NCI-H1417 (cell line): ENCODE results near the gene MTA3.
A peak's percentile ranks its signal among the peaks of the same experiment; 100 is the strongest.
"Not testable (repeated sequence)": the region's sequence is repeated elsewhere in the genome, so short reads cannot be mapped to it uniquely, and the experiment has no call there.

Experiments used
- DNase-seq, 3 experiments: peaks; one replicate each; lab custom pipeline; 2025; lab: John Stamatoyannopoulos, UW

MTA3 gene

DNA sequence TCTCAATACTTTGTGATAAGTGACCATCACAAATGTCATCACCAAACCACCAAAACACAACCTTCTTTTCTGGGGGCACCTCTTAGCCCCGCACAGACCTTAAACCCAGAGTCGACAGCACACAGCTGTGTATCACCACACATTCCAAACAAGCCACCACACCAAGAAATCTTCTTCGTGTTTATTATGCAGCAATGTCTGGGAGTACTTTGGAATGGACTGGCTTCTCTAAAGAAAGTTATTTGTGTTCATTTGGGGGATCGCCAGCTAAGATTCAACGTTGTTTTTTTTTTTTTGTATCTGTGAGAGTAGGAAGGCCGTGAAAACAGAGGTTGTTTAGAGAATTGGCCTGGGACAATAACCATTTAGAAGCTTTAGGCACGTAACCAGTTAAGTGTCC lies 1.1 kb upstream of the MTA3 start:
- DNase-seq, result no peak

- DNase-seq, result peak; percentile 43 to 85 (median 78)
Measured at GRCh38 chr2:42567806-42568400, 529 bp upstream of the MTA3 start.

DNA sequence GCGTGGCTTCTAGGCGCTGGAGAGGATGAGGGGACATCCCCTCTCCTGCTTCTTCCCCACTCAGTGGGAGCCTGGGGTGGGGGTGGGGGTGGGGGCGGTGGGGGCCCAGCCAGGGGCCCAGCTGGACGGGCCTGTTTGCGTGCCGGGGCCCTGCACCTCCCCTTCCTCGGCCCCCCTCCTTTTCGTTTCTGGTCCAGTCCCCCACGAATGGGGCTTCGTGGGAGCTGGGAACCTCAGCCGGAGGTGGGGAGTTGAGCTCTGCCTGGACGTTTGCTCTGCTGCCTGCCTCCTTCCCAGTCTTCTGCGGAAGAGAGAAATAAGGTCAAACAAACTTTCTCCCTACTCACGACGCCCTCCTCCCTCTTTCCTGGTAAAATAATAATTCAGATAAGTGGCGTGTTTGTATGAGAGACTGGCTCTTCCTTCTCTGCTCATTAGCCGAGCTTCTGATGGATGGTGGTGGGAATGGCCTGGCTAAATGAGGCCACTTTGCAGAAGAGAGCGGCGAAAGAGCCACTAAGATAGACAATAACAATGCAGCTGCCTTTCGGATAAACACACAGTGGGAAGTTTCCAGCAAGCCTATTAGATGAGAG lies 782 bp downstream of the MTA3 start:
- peak; percentile 57 to 90 (median 70) for DNase-seq

- DNase-seq, result peak in 2 of 3 experiments; percentile 52 to 75
Measured at GRCh38 chr2:42569883-42570282, 1.5 kb downstream of the MTA3 start.

DNA sequence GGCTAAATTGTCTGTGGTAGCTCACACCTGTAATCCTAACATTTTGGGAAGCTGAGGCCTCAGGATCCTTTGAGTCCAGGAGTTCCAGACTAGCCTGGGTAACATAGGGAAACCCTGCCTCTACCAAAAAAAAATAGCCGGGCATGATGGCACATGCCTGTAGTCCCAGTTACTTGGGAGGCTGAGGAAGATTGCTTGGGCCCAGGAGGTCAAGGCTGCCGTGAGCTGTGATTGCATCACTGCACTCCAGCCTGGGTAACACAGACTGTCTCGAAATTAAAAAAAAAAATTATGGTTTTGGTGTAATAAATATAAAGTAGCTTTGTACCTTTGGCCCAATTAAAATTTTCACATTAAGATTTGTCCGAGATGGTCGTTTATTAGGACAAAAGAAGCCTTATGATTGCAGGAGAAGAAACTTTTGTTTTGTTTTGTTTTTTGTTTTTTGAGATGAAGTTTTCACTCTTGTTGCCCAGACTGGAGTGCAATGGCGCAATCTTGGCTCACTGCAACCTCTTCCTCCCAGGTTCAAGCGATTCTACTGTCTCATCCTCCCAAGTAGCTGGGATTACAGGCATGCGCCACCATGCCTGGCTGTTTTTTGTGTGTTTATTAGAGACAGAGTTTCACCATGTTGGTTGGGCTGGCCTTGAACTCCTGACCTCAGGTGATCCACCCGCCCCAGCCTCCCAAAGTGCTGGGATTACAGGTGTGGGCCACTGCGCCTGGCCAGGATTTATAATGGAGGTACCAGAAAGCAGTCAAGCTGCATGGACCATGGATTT lies 4.1 kb downstream of the MTA3 start:
- no peak for DNase-seq

- no peak for DNase-seq
Measured at GRCh38 chr2:42573256-42573655, 4.8 kb downstream of the MTA3 start.

DNA sequence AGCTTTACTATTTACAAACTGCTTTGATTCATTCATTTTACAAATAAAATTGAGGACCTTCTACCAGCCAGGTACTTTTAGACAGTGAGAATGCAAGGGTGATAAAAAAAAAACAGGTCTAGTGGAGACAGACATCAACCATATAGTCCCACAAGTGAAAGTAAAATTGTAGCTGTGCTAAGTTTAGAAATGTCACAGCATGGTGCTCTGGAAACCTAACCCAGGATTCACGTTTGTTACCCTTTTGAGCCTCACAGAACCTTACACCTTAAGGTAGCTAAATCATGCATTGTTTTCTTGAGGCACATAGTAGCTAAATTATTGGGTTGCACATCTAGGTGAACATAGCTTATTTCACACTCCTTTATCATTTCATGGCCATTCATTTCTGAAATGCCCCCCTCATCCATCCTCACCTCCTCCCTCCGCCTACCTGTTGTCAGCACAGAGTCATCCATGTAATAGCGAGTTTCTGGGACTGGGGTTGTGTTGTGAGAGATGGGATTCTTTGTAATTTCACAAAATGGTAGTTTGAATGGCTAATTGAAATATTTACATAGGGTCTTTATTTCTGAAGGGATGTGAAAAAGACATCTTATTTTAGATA lies 7.1 kb downstream of the MTA3 start:
- no peak for DNase-seq

DNA sequence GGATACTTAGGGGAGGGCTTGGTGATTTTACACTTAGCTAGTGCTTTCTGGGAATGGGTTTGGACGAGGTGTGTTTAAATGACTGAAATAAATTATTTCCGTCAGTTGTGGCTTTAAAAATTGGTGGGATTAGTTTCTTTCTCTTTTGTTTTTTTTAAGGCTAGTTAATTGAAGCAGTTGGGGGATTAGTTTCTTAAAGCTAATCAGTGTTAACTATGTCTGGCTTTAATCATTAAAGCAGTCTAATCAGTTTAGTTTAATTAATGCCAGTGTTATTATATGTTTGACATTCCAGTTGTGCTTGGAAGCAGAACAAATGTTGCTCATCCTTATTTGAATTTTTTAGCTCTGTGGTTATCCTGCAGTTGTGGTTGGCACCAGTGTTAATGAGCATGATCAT lies 10.2 kb downstream of the MTA3 start:
- DNase-seq, result no peak

DNA sequence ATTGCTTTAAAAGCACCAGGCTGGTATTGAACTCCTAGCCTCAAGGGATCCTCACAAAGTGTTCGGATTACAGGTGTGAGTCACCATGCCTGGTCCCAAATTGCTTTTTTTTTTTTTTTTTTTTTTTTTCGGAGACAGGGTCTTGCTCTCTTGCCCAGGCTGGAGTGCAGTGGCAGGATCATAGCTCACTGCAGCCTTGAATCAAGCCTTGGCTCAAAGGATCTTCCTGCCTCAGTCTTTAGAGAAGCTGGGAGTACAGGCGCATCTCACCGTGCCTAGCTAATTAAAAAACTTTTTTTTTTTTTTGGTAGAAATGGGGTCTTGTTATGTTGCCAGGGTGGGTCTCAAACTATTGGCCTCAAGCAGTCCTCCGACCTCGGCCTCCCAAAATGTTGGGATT lies 12.8 kb downstream of the MTA3 start:
- DNase-seq, result no peak

GRCh38 chr2:42584628-42585027 lies 16.2 kb downstream of the MTA3 start:
- DNase-seq, result not testable (repeated sequence)

- no peak for DNase-seq
Measured at GRCh38 chr2:42585779-42586178, 17.3 kb downstream of the MTA3 start.

DNA sequence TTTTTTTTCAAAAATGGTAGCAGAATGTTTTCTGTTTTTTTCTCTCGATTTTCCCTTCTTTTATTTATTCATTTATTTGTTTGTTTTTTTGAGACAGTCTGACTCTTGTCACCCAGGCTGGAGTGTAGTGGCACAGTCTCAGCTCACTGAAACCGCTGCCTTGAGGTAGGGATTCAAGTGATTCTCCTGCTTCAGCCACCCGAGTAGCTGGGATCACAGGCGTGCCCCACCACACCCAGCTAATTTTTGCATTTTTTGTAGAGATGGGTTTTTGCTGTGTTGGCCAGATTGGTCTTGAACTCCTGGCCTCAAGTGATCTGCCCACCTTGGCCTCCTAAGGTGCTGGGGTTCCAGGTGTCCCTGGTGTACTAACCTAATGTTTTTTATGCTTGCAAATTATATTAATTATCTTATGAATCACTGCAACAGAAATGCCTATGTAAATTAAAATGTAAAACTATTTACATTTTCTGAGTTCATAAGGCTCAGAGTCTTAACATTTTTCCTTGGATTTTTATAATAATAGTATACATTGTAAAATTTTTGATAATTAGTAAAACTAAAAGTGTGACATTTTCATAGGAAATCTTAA lies 19.2 kb downstream of the MTA3 start:
- DNase-seq, result no peak

- no peak for DNase-seq
Measured at GRCh38 chr2:42588121-42588520, 19.7 kb downstream of the MTA3 start.

- DNase-seq, result no peak
Measured at GRCh38 chr2:42590176-42590575, 21.7 kb downstream of the MTA3 start.

DNA sequence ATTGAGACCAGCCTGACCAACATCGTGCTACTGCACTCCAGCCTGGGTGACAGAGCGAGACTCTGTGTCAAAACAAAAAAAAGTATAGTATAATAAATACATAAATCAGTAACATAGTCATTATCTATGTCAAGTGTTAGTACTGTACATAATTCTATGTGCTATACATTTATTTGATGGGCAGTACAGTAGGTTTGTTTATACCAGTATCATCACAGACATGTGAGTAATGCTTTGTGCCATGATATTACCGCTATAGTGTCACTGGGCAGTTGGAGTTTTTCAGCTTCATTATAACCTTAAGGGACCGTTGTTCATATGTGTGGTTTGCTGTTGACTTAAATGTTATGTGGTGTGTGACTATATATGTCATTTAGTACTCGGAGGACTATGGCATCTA lies 24.9 kb downstream of the MTA3 start:
- DNase-seq, result peak in 1 of 3 experiments; percentile 46

GRCh38 chr2:42598656-42599055 lies 30.2 kb downstream of the MTA3 start:
- DNase-seq, result no peak

GRCh38 chr2:42601076-42601475 lies 32.6 kb downstream of the MTA3 start:
- no peak for DNase-seq

- DNase-seq, result peak in 2 of 3 experiments; percentile 10 to 62
Measured at GRCh38 chr2:42602218-42602875, 33.9 kb downstream of the MTA3 start.

DNA sequence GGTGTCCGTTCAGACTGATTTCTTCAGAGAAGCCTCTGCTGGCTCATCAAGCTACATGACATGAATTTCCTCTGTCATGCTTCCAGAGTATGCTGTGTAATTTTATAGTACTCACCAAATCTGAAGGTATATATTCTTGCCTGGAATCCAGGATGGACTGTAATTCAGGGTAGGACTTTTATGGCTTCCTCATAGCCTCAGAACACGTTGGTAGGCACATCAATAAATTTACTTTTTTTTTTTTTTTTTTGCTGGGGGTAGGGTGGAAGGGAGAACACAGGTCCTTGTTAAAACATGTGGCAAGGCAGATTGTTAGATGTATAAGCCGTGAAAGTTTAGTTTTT lies 34.4 kb downstream of the MTA3 start:
- no peak for DNase-seq

GRCh38 chr2:42604341-42604867 lies 36.0 kb downstream of the MTA3 start:
- DNase-seq, result not testable (repeated sequence)

DNA sequence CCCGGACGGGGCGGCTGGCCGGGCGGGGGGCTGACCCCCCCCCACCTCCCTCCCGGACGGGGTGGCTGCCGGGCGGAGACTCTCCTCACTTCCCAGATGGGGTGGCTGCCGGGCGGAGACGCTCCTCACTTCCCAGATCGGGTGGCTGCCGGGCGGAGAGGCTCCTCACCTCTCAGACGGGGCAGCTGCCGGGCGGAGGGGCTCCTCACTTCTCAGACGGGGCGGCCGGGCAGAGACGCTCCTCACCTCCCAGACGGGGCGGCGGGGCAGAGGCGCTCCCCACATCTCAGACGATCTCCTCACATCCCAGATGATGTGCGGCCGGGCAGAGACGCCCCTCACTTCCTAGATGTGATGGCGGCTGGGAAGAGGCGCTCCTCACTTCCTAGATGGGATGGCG lies 37.7 kb downstream of the MTA3 start:
- DNase-seq, result not testable (repeated sequence)
